Liver (tissue), 2 donors: ENCODE measurements around the gene CCBE1.

Experiments used
- RAD21 ChIP-seq, 2 donors: IDR thresholded peaks; 2 replicates each; pipeline ENCODE4 v1.6.1; 2016; ENCODE audit warnings: antibody characterized with exemption in 2 of 2, mild to moderate bottlenecking in 2 of 2
- SP1 ChIP-seq: IDR thresholded peaks from 2 replicates; pipeline ENCODE4 v1.6.1; 2018; ENCODE audit warnings: antibody characterized with exemption, mild to moderate bottlenecking
- TF ChIP-seq, protein P1 (sequence below): IDR thresholded peaks from 2 replicates; pipeline ENCODE4 v1.6.1; 2016; ENCODE audit warnings: antibody characterized with exemption
- donor health status: healthy.

DNA sequence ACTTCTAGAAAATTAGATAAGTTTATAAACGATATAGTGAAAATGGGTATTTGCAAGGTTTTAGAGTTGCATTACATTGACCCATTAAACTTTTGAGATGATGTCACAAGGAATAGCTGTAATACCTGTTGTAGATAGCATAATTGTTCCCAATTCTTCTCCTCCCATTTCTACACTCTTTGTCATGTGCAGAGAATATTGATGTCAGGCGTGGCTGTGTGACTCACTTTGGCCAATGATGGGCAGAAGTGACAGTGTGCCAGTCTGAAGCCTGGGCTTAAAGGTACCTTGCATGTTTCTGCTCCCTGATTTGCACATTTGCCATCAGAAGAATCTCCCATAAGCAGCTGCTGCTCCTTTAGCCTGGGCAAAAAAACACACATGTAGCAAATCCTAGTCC lies 26.9 kb upstream of the CCBE1 start:
- TF ChIP-seq RAD21 (IDR thresholded peaks at IDR 0.05) (no peak), SP1 (no peak)
- TF ChIP-seq, protein P1, sequence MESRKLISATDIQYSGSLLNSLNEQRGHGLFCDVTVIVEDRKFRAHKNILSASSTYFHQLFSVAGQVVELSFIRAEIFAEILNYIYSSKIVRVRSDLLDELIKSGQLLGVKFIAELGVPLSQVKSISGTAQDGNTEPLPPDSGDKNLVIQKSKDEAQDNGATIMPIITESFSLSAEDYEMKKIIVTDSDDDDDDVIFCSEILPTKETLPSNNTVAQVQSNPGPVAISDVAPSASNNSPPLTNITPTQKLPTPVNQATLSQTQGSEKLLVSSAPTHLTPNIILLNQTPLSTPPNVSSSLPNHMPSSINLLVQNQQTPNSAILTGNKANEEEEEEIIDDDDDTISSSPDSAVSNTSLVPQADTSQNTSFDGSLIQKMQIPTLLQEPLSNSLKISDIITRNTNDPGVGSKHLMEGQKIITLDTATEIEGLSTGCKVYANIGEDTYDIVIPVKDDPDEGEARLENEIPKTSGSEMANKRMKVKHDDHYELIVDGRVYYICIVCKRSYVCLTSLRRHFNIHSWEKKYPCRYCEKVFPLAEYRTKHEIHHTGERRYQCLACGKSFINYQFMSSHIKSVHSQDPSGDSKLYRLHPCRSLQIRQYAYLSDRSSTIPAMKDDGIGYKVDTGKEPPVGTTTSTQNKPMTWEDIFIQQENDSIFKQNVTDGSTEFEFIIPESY = no peak
